Right lobe of liver (tissue), 4 donors: ENCODE results near the gene PRR35.

ENCODE experiments used
- POLR2A ChIP-seq: fragments of 450-650 bp; IDR thresholded peaks from one replicate; pipeline ENCODE4 v1.6.1; 2017; ENCODE audit warnings: antibody characterized with exemption, mild to moderate bottlenecking
- TF ChIP-seq, protein P1 (sequence below), 4 donors: fragments of 200-600 bp in 3 of 4; fragments of 450-650 bp in 1 of 4; IDR thresholded peaks; one replicate each; pipeline versions ENCODE4 v1.5.1 to v1.8.0; 2016 to 2022; ENCODE audit warnings: antibody characterized with exemption in 4 of 4, mild to moderate bottlenecking in 2 of 4
- donor health status: DM: no; HTN: no; CAD: no.
- donor health status: DM: no; HTN: no; CAD: no.
- donor health status: DM: no; HTN: yes; CAD: no.

DNA sequence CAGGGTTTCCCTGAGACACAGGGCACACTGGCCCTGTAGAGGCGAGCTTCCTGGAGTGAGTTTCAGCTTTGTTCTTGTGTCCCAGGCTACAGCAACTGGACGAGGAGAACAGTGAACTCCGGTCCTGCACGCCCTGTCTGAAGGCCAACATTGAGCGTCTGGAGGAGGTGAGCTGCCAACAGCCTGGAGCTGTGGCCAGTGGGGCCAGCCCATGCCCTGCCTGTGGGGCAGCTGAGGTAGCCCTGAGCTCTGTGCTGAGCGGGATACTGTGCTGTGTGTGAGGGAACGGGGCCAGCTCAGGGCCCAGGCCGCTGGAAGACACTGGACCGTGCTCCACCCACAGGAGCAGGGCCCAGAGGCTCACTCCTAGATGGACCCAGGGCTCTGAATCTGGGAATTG, 41.3 kb upstream of the PRR35 start:
- TF ChIP-seq POLR2A: no peak
- TF ChIP-seq, protein P1, sequence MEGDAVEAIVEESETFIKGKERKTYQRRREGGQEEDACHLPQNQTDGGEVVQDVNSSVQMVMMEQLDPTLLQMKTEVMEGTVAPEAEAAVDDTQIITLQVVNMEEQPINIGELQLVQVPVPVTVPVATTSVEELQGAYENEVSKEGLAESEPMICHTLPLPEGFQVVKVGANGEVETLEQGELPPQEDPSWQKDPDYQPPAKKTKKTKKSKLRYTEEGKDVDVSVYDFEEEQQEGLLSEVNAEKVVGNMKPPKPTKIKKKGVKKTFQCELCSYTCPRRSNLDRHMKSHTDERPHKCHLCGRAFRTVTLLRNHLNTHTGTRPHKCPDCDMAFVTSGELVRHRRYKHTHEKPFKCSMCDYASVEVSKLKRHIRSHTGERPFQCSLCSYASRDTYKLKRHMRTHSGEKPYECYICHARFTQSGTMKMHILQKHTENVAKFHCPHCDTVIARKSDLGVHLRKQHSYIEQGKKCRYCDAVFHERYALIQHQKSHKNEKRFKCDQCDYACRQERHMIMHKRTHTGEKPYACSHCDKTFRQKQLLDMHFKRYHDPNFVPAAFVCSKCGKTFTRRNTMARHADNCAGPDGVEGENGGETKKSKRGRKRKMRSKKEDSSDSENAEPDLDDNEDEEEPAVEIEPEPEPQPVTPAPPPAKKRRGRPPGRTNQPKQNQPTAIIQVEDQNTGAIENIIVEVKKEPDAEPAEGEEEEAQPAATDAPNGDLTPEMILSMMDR (IDR thresholded peaks at IDR 0.05): no peak
